Keratinocyte (primary cell): ENCODE data around the gene RPP30. TPM values are rescaled to one million over a fixed set of nuclear protein-coding genes. Genes with fewer than 3 reads are reported as not detected.

Experiments used
- DNase-seq: peaks from one replicate; pipeline ENCODE4 v3.0.0-alpha.2; 2011; ENCODE audit warnings: low read depth, missing footprints, low spot score
- FAIRE-seq: peaks from 2 replicates; lab custom pipeline; 2011; peaks lifted over from hg19 to GRCh38; lab: Jason Lieb, UNC
- H2AFZ ChIP-seq: 2 replicates; pipeline ENCODE4 v1.6.0; 2012; ENCODE audit warnings: low read length, control low read depth, inconsistent platforms; ENCODE audit not compliant: control insufficient read depth
- H3K27ac ChIP-seq: 2 replicates; pipeline ENCODE4 v1.5.1; 2011; ENCODE audit warnings: low read length; ENCODE audit not compliant: control insufficient read depth, insufficient read depth
- H3K27me3 ChIP-seq: 3 replicates; pipeline ENCODE4 v1.6.0; 2011; ENCODE audit warnings: low read length; ENCODE audit not compliant: control insufficient read depth, insufficient read depth; ENCODE audit errors: extremely low read depth
- H3K36me3 ChIP-seq, 2 experiments: 2 replicates in 1 of 2; 3 replicates in 1 of 2; pipeline ENCODE4 v1.5.1; 2011; ENCODE audit warnings: low read length in 2 of 2, mild to moderate bottlenecking in 1 of 2; ENCODE audit not compliant: control insufficient read depth in 2 of 2, insufficient read depth in 2 of 2; ENCODE audit errors: extremely low read depth in 1 of 2
- H3K4me1 ChIP-seq: 3 replicates; pipeline ENCODE4 v1.5.1; 2011; ENCODE audit warnings: low read length; ENCODE audit not compliant: control insufficient read depth, insufficient read depth; ENCODE audit errors: extremely low read depth
- H3K4me2 ChIP-seq: 3 replicates; pipeline ENCODE4 v1.6.0; 2011; ENCODE audit warnings: low read depth, low read length; ENCODE audit not compliant: control insufficient read depth, insufficient read depth; ENCODE audit errors: extremely low read depth
- H3K4me3 ChIP-seq, 3 experiments: fragments of 200-600 bp in 1 of 3; sonication (generic) in 1 of 3; 2 replicates in 2 of 3; 3 replicates in 1 of 3; pipeline ENCODE4 v1.5.1; 2011 to 2016; ENCODE audit warnings: low read length in 3 of 3, mild to moderate bottlenecking in 3 of 3, control low read depth in 2 of 3, inconsistent platforms in 1 of 3, low read depth in 1 of 3, mixed read lengths in 1 of 3, mixed run types in 1 of 3, moderate library complexity in 1 of 3; ENCODE audit not compliant: control insufficient read depth in 2 of 3, insufficient read depth in 2 of 3; ENCODE audit errors: extremely low read depth in 1 of 3
- H3K79me2 ChIP-seq: 2 replicates; pipeline ENCODE4 v1.6.0; 2012; ENCODE audit warnings: low read length; ENCODE audit not compliant: control insufficient read depth, insufficient read depth
- H3K9ac ChIP-seq: 3 replicates; pipeline ENCODE4 v1.6.0; 2011; ENCODE audit warnings: low read length; ENCODE audit not compliant: control insufficient read depth, insufficient read depth; ENCODE audit errors: extremely low read depth
- H3K9me1 ChIP-seq: 3 replicates; pipeline ENCODE4 v1.6.0; 2011; ENCODE audit warnings: low read length; ENCODE audit not compliant: control insufficient read depth, insufficient read depth; ENCODE audit errors: extremely low read depth
- H3K9me3 ChIP-seq: 2 replicates; pipeline ENCODE4 v1.5.1; 2012; ENCODE audit warnings: low read depth, low read length; ENCODE audit not compliant: control insufficient read depth
- H4K20me1 ChIP-seq: 3 replicates; pipeline ENCODE4 v1.6.0; 2011; ENCODE audit warnings: low read length; ENCODE audit not compliant: control insufficient read depth, insufficient read depth; ENCODE audit errors: extremely low read depth
- EZH2 ChIP-seq: IDR thresholded peaks from one replicate; pipeline ENCODE4 v1.6.1; 2012; ENCODE audit warnings: inconsistent platforms, mild to moderate bottlenecking, low read length, moderate library complexity
- dilution Hi-C: fragments of 300-500 bp; cut with MboI; formaldehyde crosslinking; loops from one replicate; pipeline ENCODE4 v1.7.0; 2020; ENCODE audit warnings: low sequenced_read_pairs; ENCODE audit not compliant: extremely low pct_ligation_motif_present
- polyA plus RNA-seq, 5 experiments: library from polyadenylated mRNA; depleted of rRNA in 3 of 5; stranded (reverse) in 3 of 5; stranded (forward) in 1 of 5; unstranded in 1 of 5; fragments of >200 nt; gene quantifications; 1 replicate in 1 of 5; 2 replicates in 3 of 5; 3 replicates in 1 of 5; pipeline versions ENCODE4 v1.2.1 to v1.2.3, GENCODE V29; 2011 to 2012; ENCODE audit warnings: missing spikeins in 2 of 5, low read depth in 1 of 5, low replicate concordance in 1 of 5
- TF ChIP-seq, protein P1 (sequence below), 3 experiments: IDR thresholded peaks in 1 of 3; conservative IDR thresholded peaks in 1 of 3; optimal IDR thresholded peaks in 1 of 3; 2 replicates in 2 of 3; 3 replicates in 1 of 3; pipeline versions ENCODE3 to v1.5.1; 2011; ENCODE audit warnings: low read length in 3 of 3, mild to moderate bottlenecking in 3 of 3, moderate library complexity in 2 of 3, control low read depth in 1 of 3, inconsistent platforms in 1 of 3; ENCODE audit not compliant: insufficient read depth in 2 of 3; ENCODE audit errors: extremely low read depth in 1 of 3

RPP30 gene
- polyA plus RNA-seq, 1 donor (not counting 4 experiments of a cell fraction or from before 2014, with no cell fraction given) = 48.6 TPM

DNA sequence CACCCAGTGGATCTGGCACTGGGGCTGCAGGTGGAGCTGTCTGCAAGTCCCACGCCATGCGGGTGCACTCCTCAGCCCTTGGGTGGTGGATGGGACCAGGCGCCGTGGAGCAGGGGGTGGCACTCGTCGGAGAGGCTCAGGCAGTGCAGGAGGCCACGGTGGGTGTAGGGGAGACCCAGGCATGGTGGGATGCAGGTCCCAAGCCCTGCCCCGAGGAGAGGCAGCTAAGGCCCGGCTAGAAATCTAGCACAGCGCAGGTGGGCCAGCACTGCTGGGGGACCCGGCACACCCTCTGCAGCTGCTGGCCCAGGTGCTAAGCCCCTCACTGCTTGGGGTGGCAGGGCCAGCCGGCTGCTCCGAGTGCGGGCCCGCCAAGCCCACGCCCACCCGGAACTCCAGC lies 39.7 kb upstream of the RPP30 start:
- dilution Hi-C loops = no loop called here
- no peak overlapping the region for H3K9ac ChIP-seq
- FAIRE-seq (no peak), DNase-seq (no peak)
- no peaks in the 10 kb centered on the region for H3K9me1 ChIP-seq
- no peaks in the 10 kb centered on the region for H3K36me3 ChIP-seq
- H3K4me1 ChIP-seq = peaks cover 30% of the 10 kb centered on the region
- H3K79me2 ChIP-seq = peaks cover 14% of the 10 kb centered on the region
- H3K27ac ChIP-seq = no peak overlapping the region
- TF ChIP-seq, protein P1, sequence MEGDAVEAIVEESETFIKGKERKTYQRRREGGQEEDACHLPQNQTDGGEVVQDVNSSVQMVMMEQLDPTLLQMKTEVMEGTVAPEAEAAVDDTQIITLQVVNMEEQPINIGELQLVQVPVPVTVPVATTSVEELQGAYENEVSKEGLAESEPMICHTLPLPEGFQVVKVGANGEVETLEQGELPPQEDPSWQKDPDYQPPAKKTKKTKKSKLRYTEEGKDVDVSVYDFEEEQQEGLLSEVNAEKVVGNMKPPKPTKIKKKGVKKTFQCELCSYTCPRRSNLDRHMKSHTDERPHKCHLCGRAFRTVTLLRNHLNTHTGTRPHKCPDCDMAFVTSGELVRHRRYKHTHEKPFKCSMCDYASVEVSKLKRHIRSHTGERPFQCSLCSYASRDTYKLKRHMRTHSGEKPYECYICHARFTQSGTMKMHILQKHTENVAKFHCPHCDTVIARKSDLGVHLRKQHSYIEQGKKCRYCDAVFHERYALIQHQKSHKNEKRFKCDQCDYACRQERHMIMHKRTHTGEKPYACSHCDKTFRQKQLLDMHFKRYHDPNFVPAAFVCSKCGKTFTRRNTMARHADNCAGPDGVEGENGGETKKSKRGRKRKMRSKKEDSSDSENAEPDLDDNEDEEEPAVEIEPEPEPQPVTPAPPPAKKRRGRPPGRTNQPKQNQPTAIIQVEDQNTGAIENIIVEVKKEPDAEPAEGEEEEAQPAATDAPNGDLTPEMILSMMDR (optimal IDR thresholded peaks at IDR 0.05 in 1 of 3, IDR thresholded peaks at IDR 0.05 in 1 of 3, conservative IDR thresholded peaks at IDR 0.05 in 1 of 3; ENCODE audit: extremely low read depth in 1 of 3, insufficient read depth in 2 of 3, low read length in 3 of 3) = no peak
- TF ChIP-seq EZH2 = no peak
- no peaks in the 10 kb centered on the region for H3K9me3 ChIP-seq
- H3K27me3 ChIP-seq = no peaks in the 10 kb centered on the region
- no peak overlapping the region for H3K4me3 ChIP-seq
- no peaks in the 10 kb centered on the region for H4K20me1 ChIP-seq
- H3K4me2 ChIP-seq = no peak overlapping the region
- H2AFZ ChIP-seq = no peak overlapping the region

DNA sequence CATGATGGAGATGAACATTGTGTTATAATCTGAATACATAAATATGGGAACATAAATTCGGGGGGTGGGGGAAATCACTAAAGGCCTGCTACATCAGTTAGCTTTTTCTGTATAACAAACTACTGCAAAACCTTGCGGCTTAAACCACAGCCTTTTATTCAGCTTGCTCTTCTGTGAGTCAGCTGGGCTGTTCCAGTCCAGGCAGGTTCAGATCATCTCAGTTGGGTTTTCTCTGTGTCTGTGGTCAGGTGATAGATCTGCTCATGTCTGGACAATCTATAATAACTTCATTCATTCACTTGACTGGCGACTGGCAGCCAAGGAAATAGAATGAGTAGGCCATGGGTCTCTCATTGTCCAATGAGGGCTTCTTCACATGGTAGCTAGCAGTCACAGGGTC lies 37.4 kb upstream of the RPP30 start:
- DNase-seq = peak; percentile 81
- TF ChIP-seq, protein P1 (optimal IDR thresholded peaks at IDR 0.05 in 1 of 3, IDR thresholded peaks at IDR 0.05 in 1 of 3, conservative IDR thresholded peaks at IDR 0.05 in 1 of 3; ENCODE audit: extremely low read depth in 1 of 3, insufficient read depth in 2 of 3, low read length in 3 of 3) = no peak
- no peak for TF ChIP-seq EZH2
- H3K4me2 ChIP-seq = peak overlapping the region; percentile 72

More for the DNA sequence above, 37.4 kb upstream of the RPP30 start:
- peak overlapping the region; percentile 31 for H2AFZ ChIP-seq
- H3K27ac ChIP-seq = peak overlapping the region; percentile 82
- H3K79me2 ChIP-seq = peaks cover 16% of the 10 kb centered on the region
- H4K20me1 ChIP-seq = no peaks in the 10 kb centered on the region
- dilution Hi-C loops = no loop called here
- peak overlapping the region; percentile 12 for H3K9ac ChIP-seq
- peaks cover 37% of the 10 kb centered on the region for H3K4me1 ChIP-seq
- FAIRE-seq = peak; percentile 100
- no peaks in the 10 kb centered on the region for H3K9me1 ChIP-seq
- H3K4me3 ChIP-seq = peak overlapping the region in 2 of 3 experiments; percentile 34 to 45
- no peaks in the 10 kb centered on the region for H3K27me3 ChIP-seq
- no peaks in the 10 kb centered on the region for H3K36me3 ChIP-seq
- no peaks in the 10 kb centered on the region for H3K9me3 ChIP-seq
